Raji (cell line): ENCODE measurements around the gene IRF7.

Experiments used
- POLR2A ChIP-seq: IDR thresholded peaks from 2 replicates; pipeline ENCODE4 v1.6.1; 2011; ENCODE audit warnings: low read depth, low read length, control low read depth; ENCODE audit not compliant: insufficient read depth

The IRF7 gene

DNA sequence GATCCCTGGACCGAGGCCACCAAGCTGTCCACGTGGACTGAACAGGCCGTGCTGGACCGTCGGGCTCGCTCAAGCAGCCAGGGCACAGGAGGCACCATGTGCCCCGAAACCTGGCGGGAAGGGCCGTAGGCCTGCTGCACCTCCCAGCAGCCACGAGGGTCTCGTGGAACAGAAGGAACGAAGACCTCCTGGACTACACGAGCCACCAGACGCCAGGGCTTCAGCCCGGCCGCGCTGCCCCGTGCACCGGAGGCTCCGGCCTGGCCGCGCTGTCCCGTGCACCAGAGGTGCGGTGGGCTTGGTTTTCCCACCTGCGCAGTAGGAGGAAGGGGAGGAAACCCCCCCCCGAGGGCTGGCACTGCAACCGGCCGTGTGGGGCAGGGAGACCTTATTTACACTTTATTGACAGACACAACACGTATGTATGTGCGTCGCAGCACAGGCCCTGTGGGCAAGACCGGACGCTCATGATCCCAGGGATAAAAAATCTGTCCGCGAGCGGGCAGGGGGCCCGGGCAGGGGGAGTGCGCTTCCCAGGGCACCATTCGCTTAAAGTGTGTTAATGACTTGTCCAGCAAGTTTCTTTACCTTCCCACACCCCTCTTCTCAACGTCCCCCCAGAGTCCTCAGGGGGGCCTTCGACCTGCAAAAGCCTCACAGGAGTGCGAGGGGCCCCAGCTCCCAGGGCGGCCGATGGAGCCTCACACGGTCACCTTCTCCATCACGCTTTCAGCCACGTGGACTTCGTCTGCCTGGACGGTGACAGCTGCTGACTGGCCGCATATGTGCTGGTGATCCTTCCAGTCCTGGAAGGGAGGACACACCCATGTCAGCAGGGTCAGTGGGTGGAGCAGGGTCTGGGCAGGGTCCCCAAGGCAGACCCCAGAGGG lies 28.3 kb upstream of the IRF7 start:
- TF ChIP-seq POLR2A: no peak

DNA sequence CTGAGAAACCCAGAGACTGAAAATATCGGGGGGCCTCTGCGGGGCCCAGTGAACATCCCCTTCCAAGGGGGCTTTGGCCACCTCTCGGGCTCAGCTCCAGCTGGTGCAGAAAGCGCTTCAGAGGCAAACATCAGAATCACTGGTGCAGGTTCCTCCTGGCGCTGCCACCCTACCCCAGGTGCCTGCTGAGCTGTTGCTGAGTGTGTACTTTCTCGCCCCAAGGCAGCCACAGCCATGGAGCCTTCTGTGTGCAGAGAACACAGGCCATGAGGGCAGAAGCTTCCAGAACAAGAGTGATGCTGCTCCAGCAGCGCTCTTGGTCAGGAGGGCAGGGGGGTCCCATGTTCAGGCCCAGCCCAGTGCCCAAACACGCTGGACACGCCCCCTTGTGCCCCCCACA lies 27.6 kb upstream of the IRF7 start:
- TF ChIP-seq POLR2A: no peak

DNA sequence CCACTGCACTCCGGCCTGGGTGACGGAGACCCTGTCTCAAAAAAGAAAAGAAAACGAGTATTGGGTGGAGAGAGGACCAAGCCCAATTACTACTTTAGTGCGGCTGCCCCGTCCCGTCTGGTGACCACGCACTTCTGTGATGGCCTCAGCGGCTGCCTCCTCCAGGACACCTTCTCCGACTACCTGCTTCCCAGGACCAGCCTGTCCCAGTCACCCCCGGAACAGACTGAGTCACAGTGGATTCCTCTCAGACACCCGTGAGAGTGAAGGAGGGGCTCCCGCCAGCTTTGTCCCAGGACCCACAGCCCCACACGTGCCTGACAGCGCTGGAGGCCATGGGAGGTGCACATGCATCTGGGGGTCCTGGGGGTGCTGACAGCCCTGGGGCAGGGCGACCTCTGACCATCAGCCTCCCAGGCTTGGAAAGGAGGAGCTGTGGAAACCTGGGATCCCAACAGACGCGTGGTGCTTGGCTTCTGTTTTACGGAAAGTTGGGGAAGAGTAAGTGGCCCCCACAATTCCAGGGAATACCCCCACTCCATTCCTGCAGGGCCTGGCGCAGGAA lies 26.1 kb upstream of the IRF7 start:
- no peak for TF ChIP-seq POLR2A

DNA sequence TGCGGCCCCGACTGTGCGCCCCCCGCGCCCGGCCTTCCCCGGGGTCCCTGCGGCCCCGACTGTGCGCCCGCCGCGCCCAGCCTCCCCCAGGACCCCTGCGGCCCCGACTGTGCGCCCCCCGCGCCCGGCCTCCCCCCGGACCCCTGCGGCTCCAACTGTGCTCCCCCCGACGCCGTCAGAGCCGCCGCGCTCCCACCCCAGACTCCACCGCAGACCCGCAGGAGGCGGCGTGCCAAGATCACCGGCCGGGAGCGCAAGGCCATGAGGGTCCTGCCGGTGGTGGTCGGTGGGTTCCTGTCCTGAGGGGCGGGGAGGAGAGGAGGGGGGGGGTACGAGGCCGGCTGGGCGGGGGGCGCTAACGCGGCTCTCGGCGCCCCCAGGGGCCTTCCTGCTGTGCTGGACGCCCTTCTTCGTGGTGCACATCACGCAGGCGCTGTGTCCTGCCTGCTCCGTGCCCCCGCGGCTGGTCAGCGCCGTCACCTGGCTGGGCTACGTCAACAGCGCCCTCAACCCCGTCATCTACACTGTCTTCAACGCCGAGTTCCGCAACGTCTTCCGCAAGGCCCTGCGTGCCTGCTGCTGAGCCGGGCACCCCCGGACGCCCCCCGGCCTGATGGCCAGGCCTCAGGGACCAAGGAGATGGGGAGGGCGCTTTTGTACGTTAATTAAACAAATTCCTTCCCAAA lies 24.4 kb upstream of the IRF7 start:
- TF ChIP-seq POLR2A: no peak

DNA sequence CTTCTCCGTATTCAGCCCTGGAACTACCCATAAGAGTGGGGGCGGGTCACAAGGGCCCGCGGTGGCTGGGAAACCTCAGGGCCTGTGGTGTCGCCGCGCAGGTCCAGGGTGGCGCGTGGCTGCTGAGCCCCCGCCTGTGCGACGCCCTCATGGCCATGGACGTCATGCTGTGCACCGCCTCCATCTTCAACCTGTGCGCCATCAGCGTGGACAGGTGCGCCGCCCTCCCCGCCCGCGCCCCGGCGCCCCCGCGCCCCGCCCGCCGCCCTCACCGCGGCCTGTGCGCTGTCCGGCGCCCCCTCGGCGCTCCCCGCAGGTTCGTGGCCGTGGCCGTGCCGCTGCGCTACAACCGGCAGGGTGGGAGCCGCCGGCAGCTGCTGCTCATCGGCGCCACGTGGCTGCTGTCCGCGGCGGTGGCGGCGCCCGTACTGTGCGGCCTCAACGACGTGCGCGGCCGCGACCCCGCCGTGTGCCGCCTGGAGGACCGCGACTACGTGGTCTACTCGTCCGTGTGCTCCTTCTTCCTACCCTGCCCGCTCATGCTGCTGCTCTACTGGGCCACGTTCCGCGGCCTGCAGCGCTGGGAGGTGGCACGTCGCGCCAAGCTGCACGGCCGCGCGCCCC lies 23.7 kb upstream of the IRF7 start:
- no peak for TF ChIP-seq POLR2A

DNA sequence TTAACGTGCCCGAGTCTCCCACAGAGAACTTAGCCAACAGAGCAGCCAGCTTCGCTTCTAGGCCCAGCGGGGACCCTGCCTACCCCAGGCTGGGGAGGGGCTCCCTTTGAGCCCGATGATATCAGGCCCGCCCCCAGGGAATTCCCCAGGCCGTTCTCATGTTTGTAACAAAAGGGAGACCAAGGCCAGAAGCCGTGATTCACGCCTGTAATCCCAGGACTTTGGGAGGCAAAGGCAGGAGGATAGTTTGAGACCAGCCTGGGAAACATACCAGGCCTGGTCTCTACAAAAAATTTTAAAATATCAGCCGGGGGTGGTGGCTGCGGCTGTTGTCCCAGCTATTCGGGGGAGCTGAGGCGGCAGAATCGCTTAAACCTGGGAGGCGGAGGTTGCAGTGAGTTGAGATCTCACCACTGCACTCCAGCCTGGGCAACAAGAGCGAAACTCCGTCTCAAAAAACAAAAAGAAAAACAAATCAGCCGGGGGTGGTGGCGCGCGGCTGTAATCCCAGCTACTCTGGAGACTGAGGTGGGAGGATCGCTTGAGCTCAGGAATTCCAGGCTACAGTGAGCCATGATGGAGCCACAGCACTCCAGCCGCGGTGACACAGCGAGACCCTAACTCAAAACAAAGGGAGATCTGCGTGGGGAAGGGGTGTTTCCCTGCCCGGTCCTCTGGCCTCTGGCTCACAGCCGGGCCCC lies 23.0 kb upstream of the IRF7 start:
- no peak for TF ChIP-seq POLR2A

DNA sequence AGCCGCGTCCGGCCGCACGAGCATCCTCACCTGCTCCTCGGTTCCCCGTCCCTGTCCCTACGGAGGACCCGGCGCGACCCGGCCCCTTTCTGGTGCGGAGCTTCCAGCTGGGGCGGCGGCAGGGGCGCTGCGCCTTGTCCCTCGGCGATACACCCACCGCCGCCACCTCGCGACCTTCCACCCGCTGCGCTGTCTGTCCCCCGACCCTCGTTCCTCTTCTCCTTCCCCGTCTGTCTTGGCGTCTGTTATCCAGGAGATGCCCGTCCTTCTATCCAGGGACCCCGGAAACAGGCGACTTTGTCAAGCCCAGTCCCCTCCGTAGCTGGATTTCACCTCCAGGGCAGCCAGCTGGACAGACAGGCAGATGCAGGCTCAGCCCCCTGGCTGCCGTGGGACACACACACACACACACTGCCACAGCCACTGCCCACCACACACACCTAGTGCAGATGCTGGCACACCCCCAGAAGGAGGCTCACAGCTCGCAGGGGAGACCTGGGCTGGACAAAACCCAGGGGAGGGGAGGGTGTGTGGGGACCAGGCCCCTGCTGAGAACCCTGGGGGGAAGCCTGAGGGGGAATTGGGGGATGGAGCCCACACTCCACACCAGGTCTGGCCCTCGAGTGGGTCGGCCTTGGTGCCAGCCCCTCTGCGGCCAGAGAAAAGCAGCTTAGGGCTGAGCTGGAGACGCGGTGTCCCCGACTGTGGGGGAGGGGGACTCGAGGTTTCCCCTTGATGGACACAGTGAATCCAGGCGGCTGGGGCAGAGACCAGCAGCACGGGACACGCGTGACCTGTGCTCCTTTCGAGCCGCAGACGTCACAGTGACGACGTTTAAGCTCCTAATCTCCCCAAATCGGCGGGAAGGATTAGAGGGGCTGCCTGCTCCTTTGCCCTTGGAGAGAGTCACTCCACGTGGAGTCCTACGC lies 22.1 kb upstream of the IRF7 start:
- no peak for TF ChIP-seq POLR2A

DNA sequence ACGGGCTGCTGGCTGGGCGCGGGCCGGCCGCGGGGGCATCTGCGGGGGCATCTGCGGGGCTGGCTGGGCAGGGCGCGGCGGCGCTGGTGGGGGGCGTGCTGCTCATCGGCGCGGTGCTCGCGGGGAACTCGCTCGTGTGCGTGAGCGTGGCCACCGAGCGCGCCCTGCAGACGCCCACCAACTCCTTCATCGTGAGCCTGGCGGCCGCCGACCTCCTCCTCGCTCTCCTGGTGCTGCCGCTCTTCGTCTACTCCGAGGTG lies 21.5 kb upstream of the IRF7 start:
- no peak for TF ChIP-seq POLR2A

DNA sequence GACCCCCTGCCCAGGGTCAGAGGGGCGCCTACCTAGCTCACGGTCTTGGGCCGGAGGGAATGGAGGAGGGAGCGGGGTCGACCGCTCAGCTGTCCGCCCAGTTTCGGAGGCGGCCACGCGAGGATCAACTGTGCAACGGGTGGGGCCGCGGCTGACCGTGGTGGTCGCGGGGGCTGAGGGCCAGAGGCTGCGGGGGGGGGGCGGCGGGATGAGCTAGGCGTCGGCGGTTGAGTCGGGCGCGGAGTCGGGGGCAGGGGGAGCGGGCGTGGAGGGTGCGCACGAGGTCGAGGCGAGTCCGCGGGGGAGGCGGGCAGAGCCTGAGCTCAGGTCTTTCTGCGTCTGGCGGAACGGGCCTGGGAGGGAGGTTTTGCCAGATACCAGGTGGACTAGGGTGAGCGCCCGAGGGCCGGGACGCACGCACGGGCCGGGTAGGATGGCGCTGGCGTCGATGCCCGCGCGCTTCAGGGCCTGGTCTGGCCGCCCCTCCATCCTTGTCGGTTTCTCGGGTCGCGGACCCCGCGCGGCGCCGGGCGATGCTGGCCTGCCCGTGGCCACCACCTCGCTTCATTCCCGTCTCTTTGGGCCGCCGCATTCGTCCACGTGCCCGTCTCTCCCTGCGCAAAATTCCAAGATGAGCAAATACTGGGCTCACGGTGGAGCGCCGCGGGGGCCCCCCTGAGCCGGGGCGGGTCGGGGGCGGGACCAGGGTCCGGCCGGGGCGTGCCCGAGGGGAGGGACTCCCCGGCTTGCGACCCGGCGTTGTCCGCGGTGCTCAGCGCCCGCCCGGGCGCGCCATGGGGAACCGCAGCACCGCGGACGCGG lies 21.0 kb upstream of the IRF7 start, which contains the start of gene DRD4:
DRD4 (plus strand) TSS at position 759 of the 822 bp plus-strand sequence; CDS start at position 795, 36 bp downstream.
- TF ChIP-seq POLR2A: no peak

DNA sequence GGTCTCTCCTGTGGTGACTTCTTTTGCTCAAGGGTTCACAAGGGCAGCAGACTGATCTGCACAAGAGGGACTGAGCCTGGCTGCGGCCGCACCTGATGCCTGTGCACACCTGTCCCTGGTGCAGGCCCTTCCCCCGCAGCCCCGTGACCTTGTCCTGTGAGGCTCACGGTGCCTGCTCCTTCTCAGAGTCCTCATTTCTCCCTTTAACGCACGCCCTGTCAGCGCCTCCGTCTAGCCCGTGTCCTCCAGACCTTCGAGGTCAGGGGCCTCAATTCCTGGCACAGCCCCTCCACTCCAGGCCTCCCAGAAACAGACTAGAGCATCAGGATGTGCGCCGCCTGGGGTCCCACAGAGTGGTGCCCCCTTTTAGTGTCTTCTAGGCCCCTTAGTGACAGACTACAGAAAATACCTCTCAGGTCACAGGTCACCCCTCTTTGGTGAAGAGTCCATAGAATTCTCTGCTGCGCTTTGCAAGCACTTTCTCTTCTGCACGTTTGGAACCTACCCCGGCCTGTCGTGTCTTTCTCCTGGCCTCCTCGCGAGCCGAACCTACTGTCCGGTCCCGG lies 20.3 kb upstream of the IRF7 start:
- TF ChIP-seq POLR2A: no peak

DNA sequence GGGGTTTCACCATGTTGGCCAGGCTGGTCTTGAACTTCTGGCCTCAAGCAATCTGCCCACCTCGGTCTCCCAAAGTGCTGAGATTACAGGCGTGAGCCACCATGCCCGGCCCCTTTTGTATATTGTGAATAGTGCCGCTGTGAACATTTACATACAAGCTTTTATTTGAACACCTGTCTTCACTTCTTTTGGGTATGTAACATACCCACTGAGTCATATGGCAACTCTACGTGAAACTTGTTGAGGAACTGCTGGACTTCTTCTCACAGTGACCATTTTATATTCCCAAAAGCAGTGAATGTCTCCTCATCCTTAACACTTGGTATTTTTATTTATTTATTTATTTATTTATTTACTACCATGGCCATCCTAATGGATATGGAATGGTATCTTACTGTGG lies 15.1 kb upstream of the IRF7 start:
- no peak for TF ChIP-seq POLR2A

DNA sequence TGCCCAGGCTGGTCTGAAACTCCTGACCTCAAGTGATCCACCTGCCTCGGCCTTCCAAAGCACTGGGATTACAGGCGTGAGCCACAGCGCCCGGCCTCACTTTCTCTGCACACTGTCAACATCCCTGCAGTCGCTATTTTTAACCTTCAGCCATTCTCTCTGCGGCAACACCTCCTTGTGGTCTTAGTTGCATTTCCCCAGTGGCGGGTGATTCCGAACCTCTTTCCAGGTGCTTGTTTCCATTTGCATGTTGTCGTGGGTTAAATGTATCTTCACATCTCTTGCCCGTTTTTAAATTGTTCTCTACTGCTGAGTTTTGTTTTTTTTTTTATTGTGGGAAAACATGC lies 13.5 kb upstream of the IRF7 start:
- no peak for TF ChIP-seq POLR2A

DNA sequence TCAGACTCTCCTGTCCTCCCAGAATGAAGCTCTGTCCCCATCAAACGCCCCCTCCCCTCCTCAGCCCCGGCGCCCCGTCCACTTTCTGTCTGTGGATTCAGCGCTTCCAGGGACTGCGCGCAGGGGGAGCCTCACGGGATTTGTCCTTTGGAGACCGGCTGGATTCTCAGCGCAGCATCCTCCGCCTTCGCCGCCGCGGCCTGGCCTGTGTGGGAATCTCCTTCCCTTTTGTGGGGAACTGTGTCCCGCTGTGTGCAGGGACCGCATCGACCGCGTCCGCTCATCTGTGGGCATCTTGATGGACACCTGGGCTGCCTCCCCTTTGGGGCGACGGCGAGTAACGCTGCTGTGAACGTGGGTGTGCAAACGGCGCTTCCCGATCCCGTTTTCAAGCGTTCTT lies 12.3 kb upstream of the IRF7 start:
- TF ChIP-seq POLR2A: no peak
